HUDEP-2 (cell line): ENCODE measurements around the gene SBSN.

ENCODE experiments used
- DNase-seq, 76 experiments: peaks; one replicate each; lab custom pipeline; 2025; ENCODE audit not compliant: unreplicated experiment in 76 of 76; lab: John Stamatoyannopoulos, UW

SBSN gene

GRCh38 chr19:35528218-35529038 lies at the start of gene SBSN:
TSS of gene SBSN (minus strand) at chr19:35528311. CDS start at chr19:35528281, 30 bp downstream.
- DNase-seq = no peak

- no peak for DNase-seq
These were observed 43.4 kb upstream of the SBSN start for GRCh38 chr19:35571406-35571965.

- peak in 5 of 76 experiments; percentile 11 to 27 (median 24) for DNase-seq
These were observed 41.2 kb upstream of the SBSN start for GRCh38 chr19:35569281-35569781.

- DNase-seq = no peak
These were observed 38.6 kb upstream of the SBSN start for GRCh38 chr19:35566738-35567137.

GRCh38 chr19:35565016-35565856 lies 37.1 kb upstream of the SBSN start:
- DNase-seq = no peak

- no peak for DNase-seq
These were observed 35.2 kb upstream of the SBSN start, which contains the start of gene ATP4A for GRCh38 chr19:35563207-35563829. TSS of gene ATP4A (minus strand) at chr19:35563658. CDS start at chr19:35563629, 29 bp downstream.

GRCh38 chr19:35562776-35563175 lies 34.7 kb upstream of the SBSN start:
- DNase-seq = no peak

GRCh38 chr19:35562336-35562735 lies 34.2 kb upstream of the SBSN start:
- DNase-seq = no peak

GRCh38 chr19:35561436-35561835 lies 33.3 kb upstream of the SBSN start:
- DNase-seq = no peak

- DNase-seq = no peak
These were observed 32.6 kb upstream of the SBSN start for GRCh38 chr19:35560677-35561076.

GRCh38 chr19:35560271-35560670 lies 32.2 kb upstream of the SBSN start:
- DNase-seq = no peak

- DNase-seq = no peak
These were observed 31.7 kb upstream of the SBSN start for GRCh38 chr19:35559781-35560180.

GRCh38 chr19:35559281-35559659 lies 31.2 kb upstream of the SBSN start:
- DNase-seq = no peak

- no peak for DNase-seq
These were observed 30.5 kb upstream of the SBSN start for GRCh38 chr19:35558400-35559280.

GRCh38 chr19:35557539-35558399 lies 29.7 kb upstream of the SBSN start:
- peak in 23 of 76 experiments; percentile 15 to 59 (median 33) for DNase-seq

- no peak for DNase-seq
These were observed 28.9 kb upstream of the SBSN start for GRCh38 chr19:35556846-35557538.

- DNase-seq = no peak
These were observed 28.0 kb upstream of the SBSN start for GRCh38 chr19:35556025-35556590.
